ENCODE measurements around the gene FADS3.

DNA sequence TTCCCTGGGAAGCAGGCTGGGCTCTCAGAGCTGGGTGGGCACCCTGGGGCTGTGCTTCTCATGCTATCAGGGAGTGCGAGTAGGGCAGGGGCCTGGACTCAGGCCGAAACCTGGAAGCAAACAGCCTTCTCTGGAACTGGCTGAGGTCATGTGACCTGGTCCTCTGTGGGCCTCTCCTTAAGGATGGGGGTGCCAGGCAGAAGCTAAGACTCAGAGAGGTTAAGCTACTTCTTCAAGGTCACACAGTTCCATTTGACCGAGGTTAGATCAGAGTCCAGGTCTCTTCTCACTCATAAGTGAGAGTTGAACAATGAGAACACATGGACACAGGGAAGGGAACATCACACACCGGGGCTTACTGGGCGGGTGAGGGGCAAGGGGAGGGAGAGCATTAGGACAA is 7.4 kb downstream of the FADS3 start:
- TF ChIP-seq CTCF (IDR thresholded peaks at IDR 0.05) (no peak), EZH2 (IDR thresholded peaks at IDR 0.05) (no peak)
